HG02970 (cell line): ENCODE measurements around the gene HMCES.
"Not testable (repeated sequence)": the region's sequence is repeated elsewhere in the genome, so short reads cannot be mapped to it uniquely, and the experiment has no call there.

Source experiments
- ATAC-seq: cut with Tn5 transposase; IDR thresholded peaks from one replicate; pipeline ENCODE4 v1.9.1; 2021; ENCODE audit warnings: mild to moderate bottlenecking, moderate library complexity, moderate number of reproducible peaks; ENCODE audit not compliant: unreplicated experiment, low FRiP score

HMCES gene

DNA sequence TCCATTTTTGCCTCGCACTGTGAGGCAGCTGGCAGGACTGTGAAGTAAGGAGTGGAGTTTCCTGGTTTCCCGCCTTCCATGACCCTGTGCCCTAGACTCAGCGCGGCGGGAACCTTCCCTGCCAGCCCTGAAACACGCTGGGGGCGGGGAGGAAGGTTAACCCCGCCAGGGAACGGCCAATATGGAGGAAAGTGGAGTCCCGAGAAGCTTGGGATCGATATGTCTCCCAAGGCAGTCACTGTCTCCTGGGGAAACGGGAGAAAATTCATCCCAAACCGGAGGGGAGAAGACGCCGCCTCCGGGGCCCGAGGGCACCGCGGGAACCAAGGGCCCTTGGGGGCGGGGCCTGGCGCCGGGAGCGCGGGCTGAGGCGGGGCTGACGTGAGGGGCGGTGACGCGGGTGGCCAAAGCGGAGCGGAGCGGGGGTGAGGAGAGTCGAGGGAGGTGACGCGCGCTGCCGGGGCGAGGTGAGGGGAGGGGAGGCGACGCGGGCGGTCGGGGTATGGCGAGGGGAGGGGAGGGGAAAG lies at the start of gene HMCES:
TSS of gene HMCES (plus strand) at position 432 of the 527 bp plus-strand sequence. CDS start 863 bp downstream, outside the sequence.
- ATAC-seq = peak; percentile 43

DNA sequence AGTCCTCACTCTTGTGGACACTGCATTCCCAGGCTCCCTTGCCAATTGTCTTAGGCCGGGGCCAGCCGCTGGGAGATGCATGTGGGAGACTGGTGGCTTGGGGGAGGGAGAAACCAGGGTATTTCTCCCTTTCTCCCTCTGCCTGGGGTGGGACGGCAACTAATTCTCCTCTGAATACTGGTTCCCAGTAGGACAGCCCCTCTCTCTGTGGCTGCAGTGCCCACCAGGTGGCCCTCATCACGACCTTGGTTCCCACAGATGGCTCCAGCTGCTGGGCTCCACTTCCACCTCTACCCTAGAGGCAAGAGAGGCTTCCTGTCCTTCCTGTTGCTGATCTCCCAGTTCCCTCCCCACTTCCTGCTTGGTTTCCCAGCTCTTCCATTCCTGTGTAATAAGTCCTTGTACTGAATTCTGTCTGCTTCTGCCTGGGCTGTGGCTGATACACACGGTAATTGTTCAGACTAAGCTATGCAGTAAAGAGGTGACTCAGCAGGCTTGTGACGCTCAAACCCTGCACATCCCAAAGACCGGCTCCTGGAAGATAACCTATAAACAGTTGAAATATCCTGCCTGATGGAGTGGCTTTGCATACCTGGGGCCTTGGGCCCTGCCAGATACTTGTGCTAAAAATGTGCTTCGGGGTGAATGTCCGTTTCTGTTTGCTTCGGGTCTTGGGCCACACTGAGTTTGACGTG lies 49.6 kb upstream of the HMCES start:
- no peak for ATAC-seq

GRCh38 chr3:129230311-129231019 lies 48.2 kb upstream of the HMCES start:
- no peak for ATAC-seq

- no peak for ATAC-seq
Measured at GRCh38 chr3:129231331-129232119, 47.1 kb upstream of the HMCES start.

- peak; percentile 72 for ATAC-seq
Measured at GRCh38 chr3:129233538-129233937, 45.1 kb upstream of the HMCES start.

DNA sequence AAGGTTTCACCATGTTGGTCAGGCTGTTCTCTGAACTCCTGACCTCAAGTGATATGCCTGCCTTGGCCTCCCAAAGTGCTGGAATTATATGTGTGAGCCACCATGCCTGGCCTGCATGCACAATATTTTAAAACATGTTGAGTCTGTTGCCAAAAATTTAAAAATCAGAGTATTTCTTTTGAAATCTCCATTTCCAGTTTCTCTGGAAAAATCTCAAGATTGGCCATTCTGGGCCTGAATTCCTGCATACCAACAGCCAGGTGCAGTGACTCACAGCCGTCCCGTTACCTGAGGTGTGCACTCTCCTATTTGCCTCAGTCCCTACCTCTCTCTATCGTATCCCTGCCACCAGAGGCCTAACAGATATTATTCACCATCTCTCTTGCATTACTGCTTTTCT lies 44.2 kb upstream of the HMCES start:
- no peak for ATAC-seq

GRCh38 chr3:129235344-129235917 lies 43.2 kb upstream of the HMCES start:
- ATAC-seq = no peak

- ATAC-seq = no peak
Measured at GRCh38 chr3:129238945-129239705, 39.5 kb upstream of the HMCES start.

DNA sequence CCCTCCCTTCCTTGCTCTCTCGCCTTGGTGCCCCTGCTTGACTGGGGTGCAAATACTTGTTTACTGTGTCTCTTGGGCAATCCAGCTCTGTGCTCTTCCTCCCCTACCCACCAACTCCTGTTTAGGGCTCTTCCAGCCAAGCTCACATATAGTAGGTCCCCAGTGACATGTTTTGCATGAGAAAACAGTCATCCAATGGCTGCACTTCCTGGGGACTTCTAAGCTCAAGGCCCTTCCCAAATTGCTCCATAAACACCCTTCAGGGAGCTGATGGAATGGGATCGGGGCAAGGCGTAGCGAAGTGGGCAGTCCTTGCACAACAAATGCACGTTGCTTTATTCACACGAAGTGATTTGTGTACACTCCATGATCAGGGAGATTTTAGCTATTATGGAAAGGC lies 38.7 kb upstream of the HMCES start:
- no peak for ATAC-seq

DNA sequence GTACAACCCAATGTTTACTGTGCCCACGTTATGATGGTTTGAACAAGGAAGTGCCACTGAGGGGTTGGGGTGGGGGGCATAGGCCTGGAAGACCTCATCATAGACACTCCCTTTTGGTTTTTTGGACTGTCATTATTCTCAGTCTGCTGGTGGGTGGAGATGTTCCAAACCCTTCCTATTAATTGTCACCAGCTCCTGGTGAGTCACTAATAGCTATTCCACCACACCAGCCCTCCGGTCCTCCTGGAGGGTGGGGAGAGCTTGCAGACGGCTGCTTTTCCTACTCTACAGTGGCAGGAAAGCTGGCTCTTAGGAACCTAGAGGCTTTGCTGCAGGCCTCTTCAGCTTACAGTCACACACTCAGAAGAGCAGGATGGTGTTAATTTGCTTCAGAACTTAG lies 38.2 kb upstream of the HMCES start:
- ATAC-seq = no peak

- no peak for ATAC-seq
Measured at GRCh38 chr3:129245141-129245540, 33.5 kb upstream of the HMCES start.

- not testable (repeated sequence) for ATAC-seq
Measured at GRCh38 chr3:129245641-129246306, 32.9 kb upstream of the HMCES start.

GRCh38 chr3:129246636-129247035 lies 32.0 kb upstream of the HMCES start:
- no peak for ATAC-seq

- no peak for ATAC-seq
Measured at GRCh38 chr3:129248286-129248979, 30.2 kb upstream of the HMCES start.

DNA sequence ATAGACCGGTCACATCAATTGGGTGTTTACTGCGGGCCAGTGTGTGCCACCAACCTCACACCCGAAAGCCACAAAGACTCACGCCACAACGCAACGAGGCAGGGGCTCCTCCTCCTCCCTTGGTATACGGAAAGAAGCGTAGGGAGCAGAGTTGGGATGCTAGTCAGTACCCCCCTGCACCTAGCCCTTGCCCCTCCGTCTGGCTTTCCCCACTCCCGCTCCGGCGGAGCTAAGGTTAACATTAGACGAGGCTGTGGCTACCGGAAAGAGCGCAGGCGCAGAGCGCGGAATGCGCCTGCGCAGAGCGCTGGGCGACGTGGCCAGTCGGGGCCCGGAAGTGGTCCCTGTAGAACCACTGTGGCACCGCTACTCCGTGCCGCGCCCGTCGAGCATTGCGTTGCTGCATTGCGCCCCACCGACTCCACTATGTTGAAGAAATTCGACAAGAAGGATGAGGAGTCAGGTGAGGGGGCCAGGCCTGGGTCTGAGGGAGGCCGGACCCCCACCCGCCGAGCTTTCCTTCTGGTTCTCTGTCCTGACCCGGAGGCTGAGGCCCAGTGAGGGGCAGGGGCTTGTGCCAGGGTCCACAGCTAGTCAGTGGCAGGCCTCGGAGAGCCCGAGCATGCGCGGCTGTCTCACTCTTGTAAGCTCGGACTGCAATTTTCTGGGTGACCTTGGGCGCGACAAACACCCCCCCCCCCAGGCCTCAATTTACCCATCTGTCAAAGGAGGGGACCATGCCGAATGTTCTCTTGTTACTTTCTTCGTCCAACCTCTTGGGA lies 29.2 kb upstream of the HMCES start, which contains the start of gene COPG1:
TSS of gene COPG1 (plus strand) at position 323 of the 782 bp plus-strand sequence. CDS start at position 427, 104 bp downstream.
- ATAC-seq = no peak

GRCh38 chr3:129252748-129253147 lies 25.9 kb upstream of the HMCES start:
- no peak for ATAC-seq

DNA sequence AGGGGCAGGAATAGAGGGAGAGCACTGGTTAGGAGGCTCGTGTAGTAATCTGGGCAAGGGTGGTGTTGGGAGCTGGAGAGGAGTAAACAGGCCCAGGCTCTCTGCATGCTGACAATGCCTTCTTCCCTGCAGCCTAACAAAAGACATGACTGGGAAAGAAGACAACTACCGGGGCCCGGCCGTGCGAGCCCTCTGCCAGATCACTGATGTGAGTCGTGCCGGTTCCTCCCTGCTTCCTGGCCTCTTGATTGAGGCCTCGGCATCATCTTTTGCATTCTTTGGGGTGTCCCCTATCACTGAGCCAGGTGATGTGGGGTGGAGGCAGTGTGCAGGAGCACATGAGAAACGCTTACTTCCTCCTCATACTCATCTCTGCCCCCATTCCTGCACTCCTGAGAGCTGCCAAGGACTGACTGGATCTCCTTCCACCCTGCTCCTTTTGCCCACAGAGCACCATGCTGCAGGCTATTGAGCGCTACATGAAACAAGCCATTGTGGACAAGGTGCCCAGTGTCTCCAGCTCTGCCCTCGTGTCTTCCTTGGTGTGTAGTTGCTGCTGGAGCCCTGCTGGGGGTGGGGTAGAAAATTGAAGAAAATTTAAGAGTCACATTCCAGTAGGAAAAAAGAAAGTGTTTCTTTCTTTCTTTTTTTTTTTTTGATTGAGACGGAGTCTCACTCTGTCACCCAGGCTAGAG lies 24.0 kb upstream of the HMCES start:
- no peak for ATAC-seq
